DMS79 (cell line): ENCODE data around the gene TTC23.

Source experiments
- DNase-seq: peaks from one replicate; lab custom pipeline; 2025; lab: John Stamatoyannopoulos, UW

The TTC23 gene

DNA sequence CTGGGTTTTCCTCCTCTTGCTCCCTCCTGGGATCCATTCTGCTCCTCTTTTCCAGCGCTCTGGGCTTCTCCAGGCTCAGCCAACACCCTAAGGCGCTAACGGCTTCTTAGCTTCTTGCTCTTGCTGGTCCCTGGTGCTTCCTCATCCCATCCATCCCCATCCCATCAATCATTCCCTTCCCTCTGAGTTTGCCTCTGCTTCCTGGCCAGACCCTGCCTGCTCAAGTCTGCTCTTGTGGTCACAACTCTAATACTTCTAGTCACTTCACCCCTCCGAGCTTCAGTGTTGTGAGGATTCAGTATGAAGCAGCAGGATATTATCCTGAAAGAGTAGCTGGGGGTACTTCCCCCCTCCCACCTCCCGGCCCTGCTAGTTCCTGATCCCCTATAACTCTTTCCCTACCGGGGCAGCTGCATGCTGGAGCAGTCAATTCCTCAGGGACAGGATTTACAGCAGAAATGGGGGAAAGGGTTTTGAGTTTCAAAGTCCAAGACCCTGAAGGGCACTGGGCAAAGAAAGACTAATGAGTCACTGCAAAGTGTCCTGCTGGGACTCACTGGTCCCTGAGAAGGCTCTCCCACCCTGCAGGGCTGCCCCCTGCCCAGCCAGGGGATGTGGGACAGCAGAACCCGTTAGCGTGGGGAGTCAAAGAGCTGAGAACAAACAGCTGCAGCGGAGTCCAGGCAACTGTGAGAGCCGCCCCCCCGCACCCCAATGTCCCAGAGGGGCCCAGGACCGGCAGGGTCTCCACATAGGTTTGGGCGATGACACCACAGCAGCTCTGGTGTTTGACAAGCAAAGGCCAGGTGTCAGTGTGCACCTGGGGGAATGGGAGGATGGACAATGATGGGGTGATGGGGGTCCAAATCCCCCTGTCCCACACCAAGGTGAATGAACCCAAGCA is 146.8 kb downstream of the TTC23 start:
- DNase-seq = no peak

DNA sequence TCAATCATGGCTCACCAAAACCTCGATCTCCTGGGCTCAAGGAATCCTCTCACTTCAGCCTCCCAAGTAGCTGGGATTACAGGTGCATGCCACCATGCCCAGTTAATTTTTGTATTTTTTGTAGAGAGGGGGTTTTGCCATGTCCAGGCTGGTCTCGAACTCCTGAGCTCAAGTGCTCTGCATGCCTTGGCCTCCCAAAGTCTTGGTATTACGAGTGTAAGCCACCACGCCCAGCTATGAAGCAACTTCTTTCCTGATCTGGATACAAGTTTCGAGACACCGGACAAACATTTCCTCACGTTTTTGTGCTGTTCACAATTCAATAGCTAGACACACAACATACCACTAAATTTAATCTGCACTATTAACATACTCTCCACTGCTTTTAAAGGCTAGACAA is 147.9 kb downstream of the TTC23 start:
- DNase-seq = no peak

DNA sequence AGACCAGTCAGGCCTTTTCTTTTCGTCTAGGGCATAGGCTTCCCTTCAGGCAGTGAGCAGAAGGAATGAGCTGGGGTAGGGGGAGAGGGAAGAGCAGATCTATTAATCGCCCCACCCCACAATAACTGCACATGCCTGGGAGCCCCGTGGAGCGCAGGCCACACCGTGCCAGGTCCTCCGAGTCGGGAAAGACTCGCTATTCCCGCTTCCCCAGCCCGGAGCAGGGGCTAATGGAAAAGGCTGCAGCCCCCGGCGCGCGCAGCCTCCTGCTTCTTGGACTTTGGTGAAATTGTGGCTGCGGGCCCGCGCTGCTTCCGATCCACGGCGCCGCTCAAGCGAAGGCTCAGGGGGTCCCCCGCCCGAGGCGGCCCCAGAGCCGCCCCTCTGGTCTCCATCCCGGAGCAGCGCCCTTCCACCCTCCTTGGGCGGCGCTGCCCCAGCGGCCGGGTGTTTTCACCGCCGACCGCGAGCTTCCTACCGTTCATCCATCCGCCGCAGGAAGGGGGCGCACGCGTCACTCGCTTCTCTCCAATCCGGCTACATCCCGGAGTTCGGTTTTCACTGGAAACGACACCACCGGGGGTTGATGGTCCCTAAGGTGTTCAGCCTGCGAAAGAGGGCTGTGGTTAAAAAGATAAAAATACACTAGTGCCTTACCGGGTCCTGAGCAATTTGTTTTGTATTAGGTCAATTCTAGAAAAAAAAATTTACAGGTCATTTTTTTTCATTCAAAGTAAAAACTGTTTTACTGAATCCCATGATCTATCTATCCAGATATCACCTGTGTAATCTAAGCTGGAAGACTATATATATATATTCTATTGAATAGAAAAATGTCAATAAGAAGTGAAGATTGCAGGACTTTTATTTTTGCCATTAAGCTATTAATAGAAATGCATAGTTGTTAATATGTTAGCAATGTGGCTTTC is 148.9 kb downstream of the TTC23 start:
- no peak for DNase-seq

DNA sequence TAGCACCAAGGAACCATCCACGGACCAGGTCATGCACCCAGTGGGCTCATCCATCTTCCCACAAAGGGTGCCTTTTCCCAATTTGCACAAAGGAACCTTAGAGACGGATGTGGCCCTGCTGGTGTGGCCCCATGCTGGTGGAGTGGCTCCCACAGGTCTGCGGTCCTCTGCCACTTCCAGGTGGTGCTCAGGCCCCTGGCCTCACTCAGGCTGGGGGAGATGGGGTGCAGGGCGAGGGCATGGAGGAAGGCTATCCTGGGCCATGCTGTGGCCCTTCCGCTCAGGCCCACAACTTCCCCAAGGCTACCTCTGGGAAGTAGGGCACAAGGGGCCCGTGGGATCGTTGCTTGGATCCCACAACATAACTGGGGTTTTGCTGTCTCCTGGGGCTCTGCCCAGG is 149.7 kb downstream of the TTC23 start:
- DNase-seq = no peak

DNA sequence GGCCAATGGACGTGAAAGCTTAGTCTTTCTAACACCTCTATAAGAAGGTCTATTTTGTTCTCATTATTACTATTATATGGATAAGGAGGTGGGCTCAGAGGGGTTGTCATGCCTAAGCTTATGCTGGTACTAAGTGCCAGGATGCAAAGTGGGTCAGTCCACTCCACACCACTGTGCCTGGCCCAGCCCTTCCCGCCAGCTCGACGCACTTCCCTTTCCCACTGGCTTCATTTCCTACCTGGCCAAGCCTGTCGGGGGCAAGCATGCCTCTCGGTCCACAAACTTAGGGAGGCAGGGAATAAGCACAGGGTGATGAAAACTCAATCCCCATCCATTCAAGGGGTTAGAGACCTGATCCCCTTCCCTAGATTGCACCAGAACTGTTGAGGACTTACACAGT is 150.4 kb downstream of the TTC23 start:
- no peak for DNase-seq

DNA sequence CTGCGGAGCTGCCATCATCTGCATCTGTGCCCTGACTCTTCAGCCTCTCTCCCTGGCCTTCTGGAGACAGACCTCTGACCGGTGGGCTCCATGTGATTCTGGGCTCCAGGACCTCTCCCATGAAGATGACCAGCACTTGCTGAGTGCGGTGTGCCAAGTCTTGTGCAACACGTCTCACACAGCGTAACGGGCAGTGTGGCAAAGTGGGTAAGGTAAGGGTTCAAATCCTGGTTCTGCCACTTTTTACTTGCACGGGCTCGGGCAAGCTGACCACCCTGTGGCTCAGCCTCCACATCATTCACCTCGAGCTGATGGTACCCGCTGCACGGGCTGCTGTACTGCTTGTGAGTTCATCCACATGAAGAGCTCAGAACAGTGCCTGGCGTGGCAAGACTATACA is 151.0 kb downstream of the TTC23 start:
- no peak for DNase-seq

DNA sequence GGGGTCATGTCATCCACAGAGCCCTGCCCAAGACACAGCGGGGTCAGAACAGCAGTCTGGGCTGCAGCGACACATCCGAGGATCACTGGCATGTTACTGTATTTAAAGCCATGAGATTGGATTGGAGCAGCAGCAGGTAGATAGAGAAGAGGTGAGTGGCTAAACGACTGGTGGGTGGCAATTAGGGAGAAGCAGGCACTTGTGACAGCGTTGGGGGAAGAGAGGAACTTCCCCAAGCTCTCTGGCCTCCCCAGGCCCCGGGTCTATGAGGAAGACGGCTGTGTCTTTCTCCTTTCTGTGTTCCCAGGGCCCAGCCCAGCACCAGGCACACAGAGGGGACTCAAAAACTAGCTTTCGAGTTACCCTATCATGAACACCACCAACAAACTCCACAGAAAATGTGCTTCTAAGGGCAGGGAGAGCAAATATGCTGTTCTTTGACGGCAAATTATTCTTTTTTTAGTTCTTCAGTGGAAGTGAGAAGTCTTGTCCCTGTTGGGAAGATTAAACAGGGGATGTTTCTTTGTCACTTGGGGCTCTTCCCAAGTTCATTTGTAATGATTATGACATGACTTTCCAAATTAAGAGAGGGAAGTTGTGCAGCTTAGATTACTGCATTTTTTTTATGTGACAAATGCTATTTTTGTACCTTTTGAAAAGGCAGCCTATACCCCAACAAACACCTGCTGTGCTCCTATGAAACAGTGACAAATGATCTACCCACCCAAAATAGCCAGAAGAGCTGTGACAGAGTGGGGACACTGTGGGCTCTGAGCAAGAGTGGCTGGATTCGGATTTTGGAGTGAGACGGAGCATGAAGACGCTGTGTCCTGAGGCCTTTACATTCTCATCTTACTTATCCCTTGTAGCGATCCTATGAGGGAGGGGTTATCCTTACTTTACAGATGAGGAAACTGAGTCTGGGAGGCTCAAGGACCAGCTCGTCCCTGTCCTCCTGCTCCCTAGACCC is 151.7 kb downstream of the TTC23 start:
- no peak for DNase-seq

DNA sequence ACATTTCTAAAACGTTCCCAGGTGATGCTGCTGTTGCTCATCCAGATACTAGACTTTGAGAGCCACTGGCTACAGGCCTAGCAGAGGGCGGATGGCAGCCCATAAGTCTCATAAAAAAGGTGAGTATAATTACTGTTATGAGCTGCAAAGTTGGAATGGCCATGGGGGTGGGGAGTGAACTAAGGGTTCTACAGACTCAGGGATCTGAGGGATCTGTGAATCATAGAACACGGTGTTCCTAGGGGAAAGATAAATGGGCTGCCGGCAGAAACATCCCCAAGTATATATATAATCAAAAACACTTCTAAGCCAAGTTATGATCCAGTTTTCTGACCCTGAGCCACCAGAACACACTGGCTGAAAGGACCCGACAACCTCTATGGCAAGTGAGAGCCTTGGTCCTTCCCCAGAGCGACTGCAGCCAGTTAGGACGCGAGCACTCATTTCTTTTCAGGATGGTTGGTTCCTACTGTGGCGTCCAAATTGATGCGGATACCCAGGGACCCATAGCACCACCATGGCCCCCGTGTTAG is 152.4 kb downstream of the TTC23 start:
- DNase-seq = no peak

DNA sequence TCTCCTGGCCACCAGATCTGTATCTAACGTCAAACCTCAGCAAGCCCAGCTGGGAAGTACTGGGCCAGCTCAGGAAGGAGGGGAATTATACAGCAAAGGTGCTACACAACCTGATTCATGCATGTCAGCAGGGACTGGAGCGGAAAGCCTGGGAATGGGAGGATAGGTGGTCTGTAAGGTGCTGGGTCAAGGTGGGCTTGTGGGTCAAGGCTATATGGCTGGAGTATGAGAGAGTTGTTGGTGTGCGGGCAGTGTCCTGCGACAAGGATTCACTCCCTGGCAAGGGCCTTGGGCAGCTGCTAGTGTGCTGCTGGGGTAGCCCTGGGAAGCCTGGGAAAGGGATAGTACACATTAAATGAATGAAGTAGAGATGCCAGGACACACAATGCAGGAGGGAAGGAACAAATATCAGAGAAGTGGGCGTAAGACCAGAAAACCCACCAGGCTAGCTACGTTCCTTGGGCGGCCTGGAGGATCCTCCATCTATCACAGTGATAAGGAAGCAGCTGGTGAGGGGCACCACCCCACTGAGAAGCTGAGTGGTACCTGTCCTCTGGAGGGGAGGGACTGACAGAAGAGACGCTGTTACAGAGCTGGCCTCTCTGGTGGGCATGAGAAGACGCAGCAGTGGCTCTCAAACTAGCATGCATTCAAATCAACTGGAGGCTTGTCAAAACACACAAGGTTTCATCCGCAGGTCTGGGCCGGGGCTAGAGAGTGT is 153.0 kb downstream of the TTC23 start:
- DNase-seq = no peak

DNA sequence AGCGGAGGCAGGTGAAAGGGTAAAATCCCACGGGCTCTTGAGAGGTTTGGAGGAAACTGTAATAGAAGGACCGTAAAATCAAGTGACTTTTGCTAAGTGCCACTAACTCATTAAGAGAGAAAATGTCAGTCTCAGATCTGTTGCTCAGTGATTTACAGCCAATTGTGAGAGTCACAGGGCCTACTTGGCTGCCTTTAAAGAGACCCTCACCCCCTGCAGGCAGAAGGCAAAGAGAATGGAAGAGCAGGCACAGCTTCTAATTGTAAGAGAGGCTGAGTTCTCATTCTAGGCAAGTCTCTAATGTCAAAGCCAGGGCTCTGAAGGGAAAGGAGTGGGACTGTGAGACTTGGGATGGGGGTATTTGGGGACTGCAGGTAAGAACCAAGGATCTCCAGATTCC is 153.8 kb downstream of the TTC23 start:
- no peak for DNase-seq

DNA sequence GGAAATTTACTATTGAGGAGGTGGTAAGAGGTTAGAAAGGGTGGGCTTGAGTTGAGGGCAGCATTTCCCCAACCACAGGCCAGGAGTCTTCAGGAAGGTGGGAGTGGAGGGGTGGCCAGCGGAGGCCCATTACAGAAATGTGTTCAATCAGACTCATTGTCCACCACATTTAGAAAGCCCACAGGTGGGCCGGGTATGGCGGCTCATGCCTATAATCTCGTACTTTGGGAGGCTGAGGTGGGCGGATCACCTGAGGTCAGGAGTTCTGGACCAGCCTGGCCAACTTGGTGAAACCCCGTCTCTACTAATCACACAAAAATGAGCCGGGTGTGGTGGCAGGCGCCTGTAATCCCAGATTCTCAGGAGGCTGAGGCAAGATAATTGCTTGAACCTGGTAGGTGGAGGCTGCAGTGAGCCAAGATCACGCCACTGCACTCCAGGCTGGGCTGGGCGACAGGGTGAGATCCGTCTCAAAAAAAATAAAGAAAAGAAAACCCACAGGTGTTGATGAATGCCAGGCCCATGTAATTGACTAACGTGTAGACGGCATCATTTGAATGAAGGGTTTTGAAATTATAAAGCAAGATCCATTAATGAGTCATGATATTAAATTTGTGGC is 156.7 kb downstream of the TTC23 start:
- DNase-seq = no peak

DNA sequence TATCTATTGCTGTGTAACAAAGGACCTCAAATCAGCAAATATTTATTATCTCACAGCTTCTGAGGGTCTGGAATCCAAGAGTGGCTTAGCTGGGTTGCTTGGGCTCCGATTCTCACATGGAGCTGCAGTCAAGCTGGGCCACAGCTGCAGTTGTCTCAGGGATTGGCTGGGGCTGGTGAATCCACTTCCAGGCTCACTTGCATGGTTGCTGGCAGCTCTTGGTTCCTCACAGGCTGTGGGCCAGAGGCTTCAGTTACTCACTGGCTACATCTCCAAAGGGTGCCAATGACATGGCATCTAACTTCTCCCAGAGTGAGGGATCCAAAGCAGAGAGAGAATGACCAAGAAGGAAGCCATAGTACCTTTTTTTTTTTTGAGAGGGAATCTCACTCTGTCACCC is 158.4 kb downstream of the TTC23 start:
- no peak for DNase-seq

DNA sequence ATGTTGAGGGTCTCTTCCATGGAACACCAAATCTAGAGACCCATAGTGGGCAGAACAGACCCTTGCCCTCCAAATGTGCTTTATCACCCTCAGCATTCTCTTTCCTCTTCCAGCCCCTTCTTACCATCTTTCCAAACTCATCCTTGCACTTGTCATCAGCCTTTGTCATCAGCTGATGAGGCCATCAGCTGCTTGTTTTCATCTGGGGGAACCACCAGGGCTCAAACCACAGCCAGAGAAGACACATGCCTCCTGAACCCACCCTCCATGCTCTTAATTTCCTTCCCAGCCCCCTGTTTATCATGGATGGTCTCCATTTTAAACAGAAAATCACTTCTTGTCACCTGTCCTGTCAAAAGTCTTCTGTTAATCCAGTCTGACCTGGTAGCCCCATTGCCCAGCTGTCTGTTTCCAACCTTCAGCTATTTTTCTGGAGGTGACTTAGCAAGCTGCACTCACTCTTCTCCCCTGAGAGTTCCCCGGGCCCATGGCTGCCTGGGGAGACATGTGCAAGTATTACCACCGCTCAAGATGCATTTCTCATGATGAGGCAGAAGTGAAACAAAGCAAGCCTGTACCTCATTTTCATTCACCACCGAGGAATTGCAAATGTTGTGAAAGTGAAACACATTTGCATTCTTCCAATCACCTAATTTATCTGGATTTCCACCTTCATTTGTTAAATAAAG is 159.2 kb downstream of the TTC23 start:
- DNase-seq = no peak

DNA sequence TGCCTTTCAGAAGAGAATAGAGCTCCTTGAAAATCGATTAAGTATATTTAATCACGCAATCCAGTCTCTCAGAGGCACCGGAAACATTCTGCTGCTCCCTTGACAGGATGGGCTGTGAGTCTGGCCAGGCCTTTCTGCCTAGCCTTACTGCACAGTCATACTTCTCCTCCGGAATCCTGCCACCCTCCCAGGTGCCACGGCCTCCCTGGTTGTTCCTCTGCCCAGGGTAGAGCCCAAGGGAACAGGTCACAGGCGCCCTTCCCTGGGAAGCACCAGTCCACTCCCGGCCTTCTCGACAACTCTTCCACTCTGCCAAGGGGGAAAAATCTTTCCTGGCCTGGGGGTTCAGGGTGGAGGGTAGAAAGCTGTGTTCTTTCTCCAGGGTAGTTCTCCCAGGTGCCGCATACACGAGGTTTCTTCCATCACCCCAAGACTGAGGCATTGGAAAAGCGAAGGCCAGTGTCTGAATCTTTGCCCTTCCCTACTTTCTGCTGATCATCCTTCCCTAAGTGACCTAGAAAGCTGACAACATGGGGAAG is 161.9 kb downstream of the TTC23 start:
- DNase-seq = no peak

DNA sequence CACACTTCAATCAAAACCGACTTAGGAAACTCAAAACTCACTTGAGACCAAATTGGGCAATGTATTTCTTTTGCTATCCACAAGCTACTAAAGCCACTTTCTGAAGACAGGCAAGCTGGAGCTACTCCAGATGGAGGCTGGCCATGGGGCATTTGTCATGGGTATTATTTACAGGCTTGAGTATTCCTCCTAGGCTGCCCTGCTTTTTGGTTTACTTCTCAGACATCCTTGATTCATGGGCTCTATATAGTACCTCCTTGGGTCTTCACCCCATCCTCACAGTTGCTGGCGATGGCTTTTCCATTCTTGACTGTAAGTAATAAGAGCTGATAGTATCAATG is 163.1 kb downstream of the TTC23 start:
- DNase-seq = no peak
